GM23338 (cell line): Measurements from ENCODE around the gene NIPSNAP3A.

Source experiments
- CREB1 ChIP-seq: fragments of 250-450 bp; sonication (Bioruptor Pico); IDR thresholded peaks from 2 replicates; pipeline ENCODE4 v1.5.0; 2020; ENCODE audit warnings: low read depth, mild to moderate bottlenecking, moderate library complexity
- CTCF ChIP-seq, 2 experiments: fragments of 200-600 bp in 1 of 2; sonication (generic) in 1 of 2; conservative IDR thresholded peaks; 2 replicates each; pipeline versions ENCODE4 v1.5.1 to v1.6.1; 2016 to 2017; ENCODE audit warnings: antibody characterized with exemption in 2 of 2, low read depth in 2 of 2, mild to moderate bottlenecking in 2 of 2, moderate library complexity in 1 of 2
- EZH2 ChIP-seq: fragments of 200-600 bp; sonication (generic); IDR thresholded peaks from one replicate; pipeline ENCODE4 v1.8.0; 2017; ENCODE audit warnings: antibody characterized with exemption, mild to moderate bottlenecking, low read depth; ENCODE audit not compliant: unreplicated experiment
- EZH2phosphoT487 ChIP-seq: fragments of 200-600 bp; sonication (generic); IDR thresholded peaks from one replicate; pipeline ENCODE4 v1.8.1; 2018; ENCODE audit warnings: antibody characterized with exemption; ENCODE audit not compliant: unreplicated experiment
- JUNB ChIP-seq: IDR thresholded peaks from one replicate; pipeline ENCODE4 v1.6.1; 2016; ENCODE audit warnings: antibody characterized with exemption; ENCODE audit not compliant: unreplicated experiment
- POLR2AphosphoS5 ChIP-seq: IDR thresholded peaks from 2 replicates; pipeline ENCODE4 v1.6.1; 2016; ENCODE audit warnings: antibody characterized with exemption, low read depth
- REST ChIP-seq: IDR thresholded peaks from one replicate; pipeline ENCODE4 v1.6.1; 2018; ENCODE audit warnings: antibody characterized with exemption; ENCODE audit not compliant: unreplicated experiment
- STAT1 ChIP-seq: IDR thresholded peaks from one replicate; pipeline ENCODE4 v1.6.1; 2016; ENCODE audit warnings: antibody characterized with exemption; ENCODE audit not compliant: unreplicated experiment
- ZNF331 ChIP-seq: fragments of 250-450 bp; sonication (Bioruptor Pico); IDR thresholded peaks from 2 replicates; pipeline ENCODE4 v1.5.0; 2020; ENCODE audit warnings: low read depth, mild to moderate bottlenecking, moderate library complexity

- TF ChIP-seq EZH2 (no peak), CTCF (conservative IDR thresholded peaks at IDR 0.05; ENCODE audit: low read depth in 2 of 2) (no peak), POLR2AphosphoS5 (no peak), JUNB (no peak), ZNF331 (CRISPR knock-in tag) (no peak), EZH2phosphoT487 (no peak), STAT1 (no peak), REST (no peak), CREB1 (CRISPR knock-in tag) (no peak)
Measured at GRCh38 chr9:104788251-104788650, 40.8 kb downstream of the NIPSNAP3A start.
